Vagina (tissue), 2 donors: Measurements from ENCODE around the gene H19. TPM values are rescaled to one million over a fixed set of nuclear protein-coding genes. Genes with fewer than 3 reads are reported as not detected.

Source experiments
- DNase-seq, 2 donors: peaks; one replicate each; pipeline ENCODE4 v3.0.0-alpha.2; 2017; ENCODE audit errors: extremely low spot score in 2 of 2
- H3K27ac ChIP-seq: fragments of 200-600 bp; sonication (generic); one replicate; pipeline ENCODE4 v1.5.1; 2019
- H3K27me3 ChIP-seq: fragments of 200-600 bp; sonication (generic); one replicate; pipeline ENCODE4 v1.5.1; 2019
- H3K36me3 ChIP-seq, 2 donors: fragments of 200-600 bp; sonication (generic); one replicate each; pipeline ENCODE4 v1.5.1; 2017 to 2019
- H3K4me1 ChIP-seq: fragments of 200-600 bp; sonication (generic); one replicate; pipeline ENCODE4 v1.5.1; 2019
- H3K4me3 ChIP-seq, 2 donors: fragments of 200-600 bp; sonication (generic); 1 replicate in 1 of 2; 2 replicates in 1 of 2; pipeline ENCODE4 v1.5.1; 2016 to 2019
- H3K9me3 ChIP-seq: fragments of 200-600 bp; sonication (generic); one replicate; pipeline ENCODE4 v1.5.1; 2019
- CTCF ChIP-seq, 3 experiments: fragments of 450-650 bp in 2 of 3; fragments of 200-600 bp in 1 of 3; sonication (generic) in 1 of 3; IDR thresholded peaks; one replicate each; pipeline ENCODE4 v1.5.1; 2017 to 2019; ENCODE audit warnings: antibody characterized with exemption in 3 of 3, mild to moderate bottlenecking in 2 of 3, moderate library complexity in 2 of 3
- POLR2A ChIP-seq, 2 donors: fragments of 450-650 bp; IDR thresholded peaks; one replicate each; pipeline ENCODE4 v1.6.1; 2017; ENCODE audit warnings: antibody characterized with exemption in 2 of 2, mild to moderate bottlenecking in 2 of 2, moderate library complexity in 2 of 2
- POLR2AphosphoS5 ChIP-seq, 2 donors: sonication (generic); formaldehyde crosslinking; IDR thresholded peaks; one replicate each; pipeline ENCODE4 v1.9.0; 2017; ENCODE audit warnings: antibody characterized with exemption in 2 of 2, mild to moderate bottlenecking in 2 of 2, low read depth in 1 of 2; ENCODE audit not compliant: insufficient read depth in 1 of 2
- intact Hi-C: fragments of 100-400 bp; cut with DNase I; formaldehyde crosslinking; loops from one replicate; pipeline ENCODE4 v1.15.1; 2023
- total RNA-seq: library from RNA; depleted of rRNA; stranded (reverse); fragments of >200 nt; gene quantifications from one replicate; pipeline ENCODE4 v1.2.3, GENCODE V29; 2016

H19 gene
- total RNA-seq, 1 donor from 2014 or later = 252 TPM

DNA sequence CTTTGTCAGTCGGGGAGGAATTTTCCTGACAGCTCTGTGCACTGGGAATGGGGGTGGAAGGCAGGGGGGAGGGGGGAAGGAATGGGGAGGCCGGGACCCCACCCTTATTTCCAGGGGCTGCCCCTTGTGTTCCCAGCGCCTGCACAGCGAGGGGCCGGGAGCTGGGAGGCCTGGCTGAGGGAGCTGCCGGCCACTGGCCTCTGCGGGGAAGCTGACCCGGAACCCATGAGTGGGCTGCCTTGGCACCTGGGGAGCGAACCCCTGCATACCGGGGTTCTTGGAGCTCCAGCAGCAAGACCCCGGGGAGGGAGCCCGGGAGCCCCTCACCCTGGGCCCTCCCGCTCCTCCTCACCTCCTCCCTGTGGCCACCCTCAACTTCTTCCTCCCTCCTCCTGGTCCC is 3.5 kb downstream of the H19 start:
- H3K27ac ChIP-seq = no peak overlapping the region
- H3K4me1 ChIP-seq = no peaks in the 10 kb centered on the region
- H3K36me3 ChIP-seq = no peaks in the 10 kb centered on the region
- intact Hi-C loops = no loop called here
- no peaks in the 10 kb centered on the region for H3K9me3 ChIP-seq
- no peak for DNase-seq
- TF ChIP-seq CTCF (IDR thresholded peaks at IDR 0.05) = no peak
- TF ChIP-seq POLR2AphosphoS5 (IDR thresholded peaks at IDR 0.05; ENCODE audit: insufficient read depth in 1 of 2, low read depth in 1 of 2) = no peak
- no peak for TF ChIP-seq POLR2A (IDR thresholded peaks at IDR 0.05)
- no peak overlapping the region for H3K4me3 ChIP-seq
- H3K27me3 ChIP-seq = no peaks in the 10 kb centered on the region

DNA sequence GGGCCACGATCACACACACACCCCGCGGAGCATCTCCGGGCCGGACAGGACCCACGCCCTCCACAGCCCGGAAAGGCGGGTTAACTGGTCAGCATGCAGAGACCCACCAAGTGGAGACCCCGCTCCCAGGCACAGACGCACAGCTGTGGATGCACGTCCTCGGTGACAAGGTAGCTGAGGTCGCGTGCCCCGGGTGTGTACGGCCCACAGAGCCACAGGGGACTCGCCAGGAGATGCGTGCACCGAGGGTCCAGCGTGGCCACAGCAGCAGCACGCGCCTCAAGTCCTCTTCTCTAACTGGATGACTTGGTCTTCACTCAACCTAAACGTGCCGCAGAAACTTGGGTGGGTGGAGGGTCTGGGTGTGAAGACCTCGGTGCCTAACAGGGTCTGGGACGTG is 5.5 kb downstream of the H19 start:
- Histone ChIP-seq H3K27ac (no peak overlapping the region), H3K9me3 (no peaks in the 10 kb centered on the region), H3K36me3 (no peaks in the 10 kb centered on the region), H3K4me1 (no peaks in the 10 kb centered on the region), H3K27me3 (no peaks in the 10 kb centered on the region), H3K4me3 (no peak overlapping the region)
- intact Hi-C loops = no loop called here
- TF ChIP-seq POLR2A (IDR thresholded peaks at IDR 0.05) (no peak), CTCF (IDR thresholded peaks at IDR 0.05) (no peak), POLR2AphosphoS5 (IDR thresholded peaks at IDR 0.05; ENCODE audit: insufficient read depth in 1 of 2, low read depth in 1 of 2) (no peak)
- DNase-seq = no peak

DNA sequence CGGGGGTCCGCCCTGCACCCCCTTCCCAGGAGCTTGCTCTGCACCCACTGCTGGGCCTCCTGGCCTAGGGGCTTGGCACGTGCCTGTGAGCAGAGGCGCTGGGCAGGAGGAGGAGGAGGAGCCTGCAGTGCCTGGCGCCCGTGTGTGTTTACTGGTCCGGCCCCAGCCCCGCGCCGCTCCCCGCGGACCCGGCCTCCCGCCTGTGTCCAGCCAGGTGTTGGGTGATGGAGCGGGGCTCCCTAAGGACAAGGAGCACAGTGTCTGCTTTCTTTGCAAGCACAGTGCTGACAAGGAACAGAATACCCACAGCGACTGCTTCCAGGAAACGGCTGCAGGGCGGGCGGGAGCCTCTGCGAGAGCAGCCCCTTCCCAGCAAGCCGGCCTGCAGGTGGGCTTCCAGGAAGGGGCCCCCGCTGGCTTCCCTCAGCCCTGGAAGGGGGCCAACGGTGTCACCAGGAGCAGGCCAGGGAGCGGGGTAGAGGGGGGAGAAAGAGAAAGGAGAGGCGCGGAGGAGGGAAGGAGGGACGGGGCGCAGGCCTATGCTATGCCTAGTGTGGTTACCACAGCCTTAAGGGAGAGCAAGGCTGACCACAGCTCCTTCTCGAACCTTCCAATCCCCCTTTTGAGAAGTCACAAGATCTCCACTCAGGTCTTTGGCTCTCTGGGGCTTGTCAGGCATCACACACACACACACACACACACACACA is 6.6 kb downstream of the H19 start:
- H3K4me3 ChIP-seq = no peak overlapping the region
- H3K36me3 ChIP-seq = no peaks in the 10 kb centered on the region
- no peaks in the 10 kb centered on the region for H3K9me3 ChIP-seq
- no peak for DNase-seq
- H3K4me1 ChIP-seq = no peaks in the 10 kb centered on the region
- H3K27ac ChIP-seq = no peak overlapping the region
- no peaks in the 10 kb centered on the region for H3K27me3 ChIP-seq
- no peak for TF ChIP-seq POLR2AphosphoS5 (IDR thresholded peaks at IDR 0.05; ENCODE audit: insufficient read depth in 1 of 2, low read depth in 1 of 2)
- no peak for TF ChIP-seq POLR2A (IDR thresholded peaks at IDR 0.05)
- TF ChIP-seq CTCF (IDR thresholded peaks at IDR 0.05) = no peak
- intact Hi-C loops = no loop called here

GRCh38 chr11:1989953-1990352 is 7.7 kb downstream of the H19 start:
- no peak overlapping the region for H3K27ac ChIP-seq
- DNase-seq = no peak
- H3K4me3 ChIP-seq = no peak overlapping the region
- TF ChIP-seq POLR2A (IDR thresholded peaks at IDR 0.05) (no peak), POLR2AphosphoS5 (IDR thresholded peaks at IDR 0.05; ENCODE audit: insufficient read depth in 1 of 2, low read depth in 1 of 2) (no peak)
- no peaks in the 10 kb centered on the region for H3K9me3 ChIP-seq
- H3K27me3 ChIP-seq = no peaks in the 10 kb centered on the region
- H3K36me3 ChIP-seq = no peaks in the 10 kb centered on the region
- no peaks in the 10 kb centered on the region for H3K4me1 ChIP-seq
- intact Hi-C loops = no loop called here

DNA sequence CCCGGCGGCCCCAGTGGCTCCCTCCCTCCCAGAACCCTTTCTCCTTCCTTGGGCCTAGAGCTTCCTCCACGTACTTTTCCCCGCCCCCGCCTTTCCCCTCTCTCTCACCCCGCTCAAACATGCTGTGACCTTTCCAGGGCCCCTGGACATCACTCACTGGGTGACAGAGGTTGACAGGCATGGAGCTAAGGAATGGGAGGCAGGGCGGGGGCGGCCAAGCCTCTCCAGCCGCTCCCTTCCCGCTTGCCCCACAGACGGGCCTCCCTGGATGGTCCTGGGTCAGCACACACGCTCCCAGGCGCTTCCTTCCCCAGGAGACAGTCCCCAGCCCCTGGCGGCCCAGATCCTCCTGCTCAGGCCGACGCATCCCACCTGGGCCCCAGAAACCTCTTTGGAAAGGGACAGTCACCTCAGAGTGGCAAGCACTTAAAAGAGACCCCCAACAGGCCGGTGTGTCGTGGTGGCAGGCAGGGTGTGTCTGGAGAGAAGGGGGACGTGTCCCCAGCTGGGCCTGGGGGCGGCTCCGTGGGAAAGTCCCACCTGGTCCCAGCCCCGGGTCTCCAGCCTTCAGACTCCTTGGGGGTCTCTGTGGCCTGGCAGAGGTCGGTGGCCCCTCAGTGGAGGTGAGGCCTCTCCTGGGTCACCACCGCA is 8.8 kb downstream of the H19 start:
- TF ChIP-seq POLR2AphosphoS5 (IDR thresholded peaks at IDR 0.05; ENCODE audit: insufficient read depth in 1 of 2, low read depth in 1 of 2) (no peak), CTCF (IDR thresholded peaks at IDR 0.05) (no peak), POLR2A (IDR thresholded peaks at IDR 0.05) (no peak)
- Histone ChIP-seq H3K27me3 (no peaks in the 10 kb centered on the region), H3K4me1 (no peaks in the 10 kb centered on the region), H3K9me3 (no peaks in the 10 kb centered on the region), H3K36me3 (no peaks in the 10 kb centered on the region), H3K4me3 (no peak overlapping the region), H3K27ac (no peak overlapping the region)
- intact Hi-C loops = no loop called here
- DNase-seq = no peak
